ENCODE results near the gene METTL27. TPM values are rescaled to one million over a fixed set of nuclear protein-coding genes. Genes with fewer than 3 reads are reported as not detected.

The METTL27 gene
- total and polyA plus RNA-seq, 2 of the 8 experiments (the other 6 are each of a cell fraction or from before 2014, with no cell fraction given) = 6.2 to 12.0 TPM

GRCh38 chr7:73802459-73802858, 39.9 kb downstream of the METTL27 start:
- Histone ChIP-seq H2BK15ac (ENCODE audit: low read length) (no peak overlapping the region), H4K20me1 (replicated peaks in 1 of 2; ENCODE audit: control insufficient read depth in 1 of 2, insufficient read depth in 2 of 2, low read length in 2 of 2) (no peaks in the 10 kb centered on the region), H3K27me3 (replicated peaks in 1 of 4; ENCODE audit: control insufficient read depth in 3 of 4, extremely low read depth in 1 of 4, insufficient read depth in 3 of 4, low read length in 3 of 4) (no peaks in the 10 kb centered on the region), H3K23me2 (ENCODE audit: low read depth, low read length) (no peaks in the 10 kb centered on the region), H2BK20ac (ENCODE audit: low read length) (no peak overlapping the region), H3K56ac (replicated peaks; ENCODE audit: insufficient read length, low read depth, low read length) (no peak overlapping the region), H3K36me3 (ENCODE audit: control insufficient read depth in 2 of 4, insufficient read depth in 4 of 4, low read length in 3 of 4) (no peaks in the 10 kb centered on the region), H4K5ac (ENCODE audit: insufficient read length, low read depth, low read length) (no peak overlapping the region), H3K23ac (ENCODE audit: insufficient read length) (no peak overlapping the region), H2BK120ac (replicated peaks; ENCODE audit: low read depth, low read length) (no peak overlapping the region), H3K79me2 (ENCODE audit: control insufficient read depth in 1 of 2, insufficient read depth in 2 of 2, low read length in 2 of 2) (no peaks in the 10 kb centered on the region), H2AFZ (ENCODE audit: low read length) (no peak overlapping the region), H3K4me1 (replicated peaks in 1 of 4; ENCODE audit: control insufficient read depth in 3 of 4, insufficient read depth in 4 of 4, low read length in 3 of 4) (peaks cover 0 to 6% (median 0%) of the 10 kb centered on the region in 4 experiments; a peak in 1 of 7 replicates), H3K14ac (ENCODE audit: insufficient read length) (no peak overlapping the region), H3K4me3 (ENCODE audit: extremely low read depth in 1 of 4, insufficient read depth in 2 of 4, low read depth in 3 of 4, low read length in 4 of 4) (no peak overlapping the region), H4K8ac (ENCODE audit: extremely low read depth, insufficient read depth, low read length) (no peak overlapping the region), H3K4ac (replicated peaks; ENCODE audit: insufficient read length, low read depth, low read length) (no peak overlapping the region), H3K9ac (replicated peaks in 1 of 4; ENCODE audit: extremely low read depth in 1 of 4, low read depth in 3 of 4, low read length in 3 of 4) (no peak overlapping the region), H2BK5ac (ENCODE audit: low read depth, low read length) (no peak overlapping the region), H3K9me3 (ENCODE audit: insufficient read depth in 2 of 2, low read depth in 1 of 2, low read length in 1 of 2) (no peaks in the 10 kb centered on the region), H3K79me1 (ENCODE audit: low read depth, low read length) (no peaks in the 10 kb centered on the region), H4K91ac (replicated peaks; ENCODE audit: insufficient read length, low read length) (no peak overlapping the region), H2BK12ac (ENCODE audit: low read depth, low read length) (no peak overlapping the region), H3K18ac (ENCODE audit: extremely low read depth, low read length) (no peak overlapping the region), H2AK5ac (ENCODE audit: low read depth, low read length) (no peak overlapping the region), H3K4me2 (ENCODE audit: insufficient read depth in 1 of 2, low read depth in 2 of 2, low read length in 2 of 2) (no peak overlapping the region), H3K27ac (ENCODE audit: low read depth, low read length) (no peak overlapping the region)
- DNase-seq (ENCODE audit: low read depth in 1 of 2, low spot score in 2 of 2) (no peak), FAIRE-seq (no peak)
- ChIA-PET POLR2A (ENCODE audit: partially characterized antibody) (interaction anchor here (1.2 kb wide), 1 partner anchor 75 kb away, joined by 3 read pairs; no protein-coding TSS in a partner anchor), CTCF (ENCODE audit: partially characterized antibody) (no interaction called here)
- 82% methylated on average over 4 of the region's 4 CpGs; no CpG with 5 or more reads in 1 of the 2 experiments for WGBS, 2 experiments (ENCODE audit: extremely low coverage in 1 of 2, insufficient coverage in 1 of 2, insufficient read length in 1 of 2, insufficient replicate concordance in 2 of 2, low coverage in 1 of 2, low lambda C conversion rate in 2 of 2, missing lambda C conversion rate in 1 of 2)
- TF ChIP-seq BACH1 (IDR thresholded peaks at IDR 0.05; ENCODE audit: low read length) = no peak
- no peak for TF ChIP-seq EGR1 (IDR thresholded peaks at IDR 0.05; ENCODE audit: borderline replicate concordance, low read depth, low read length)

Measured in H1 (cell line).